Activated naive CD4-positive, alpha-beta T cell treated with anti-CD3 and anti-CD28 coated beads, Interleukin-2, amount 50 U/mL, for 72 hours (primary cell): ENCODE results near the gene ERRFI1. TPM values are rescaled to one million over a fixed set of nuclear protein-coding genes. Genes with fewer than 3 reads are reported as not detected.
"Not testable (repeated sequence)": the region's sequence is repeated elsewhere in the genome, so short reads cannot be mapped to it uniquely, and the experiment has no call there.

Experiments used
- ATAC-seq, 2 donors: fragments of 150-1000 bp; cut with Tn5 transposase; 2 replicates each; pipeline ENCODE4 v1.10.0; 2021; ENCODE audit warnings: mild to moderate bottlenecking in 2 of 2, moderate library complexity in 2 of 2
- DNase-seq, 2 donors: peaks; one replicate each; pipeline ENCODE4 v3.0.0; 2021 to 2022; ENCODE audit warnings: low spot score in 2 of 2
- H3K27ac Mint-ChIP-seq, 2 donors: one replicate each; pipeline ENCODE4 v1.8.0; 2022; ENCODE audit warnings: mild to moderate bottlenecking in 2 of 2, mixed read lengths in 2 of 2
- H3K36me3 Mint-ChIP-seq, 2 donors: one replicate each; pipeline ENCODE4 v1.8.0; 2022; ENCODE audit warnings: mixed read lengths in 2 of 2
- H3K9me3 Mint-ChIP-seq, 2 donors: one replicate each; pipeline ENCODE4 v1.8.0; 2022; ENCODE audit warnings: mixed read lengths in 2 of 2
- total RNA-seq, 2 donors: library from RNA; stranded (reverse); gene quantifications; one replicate each; pipeline ENCODE4 v1.2.3, GENCODE V29; 2022

Gene ERRFI1
- total RNA-seq, 2 donors from 2014 or later = 1.9 to 2.3 TPM

- H3K9me3 Mint-ChIP-seq = no peaks in the 10 kb centered on the region
- DNase-seq (no peak), ATAC-seq (no peak)
- H3K27ac Mint-ChIP-seq = no peak overlapping the region
- H3K36me3 Mint-ChIP-seq = no peaks in the 10 kb centered on the region
These were observed 25.5 kb upstream of the ERRFI1 start for GRCh38 chr1:8051650-8052049.

- not testable (repeated sequence) for H3K9me3 Mint-ChIP-seq, ATAC-seq, DNase-seq, H3K36me3 Mint-ChIP-seq, H3K27ac Mint-ChIP-seq
These were observed 23.1 kb upstream of the ERRFI1 start for GRCh38 chr1:8049229-8049628.

GRCh38 chr1:8047686-8048445, 21.8 kb upstream of the ERRFI1 start:
- Mint-ChIP-seq H3K36me3 (no peaks in the 10 kb centered on the region), H3K27ac (no peak overlapping the region)

DNA sequence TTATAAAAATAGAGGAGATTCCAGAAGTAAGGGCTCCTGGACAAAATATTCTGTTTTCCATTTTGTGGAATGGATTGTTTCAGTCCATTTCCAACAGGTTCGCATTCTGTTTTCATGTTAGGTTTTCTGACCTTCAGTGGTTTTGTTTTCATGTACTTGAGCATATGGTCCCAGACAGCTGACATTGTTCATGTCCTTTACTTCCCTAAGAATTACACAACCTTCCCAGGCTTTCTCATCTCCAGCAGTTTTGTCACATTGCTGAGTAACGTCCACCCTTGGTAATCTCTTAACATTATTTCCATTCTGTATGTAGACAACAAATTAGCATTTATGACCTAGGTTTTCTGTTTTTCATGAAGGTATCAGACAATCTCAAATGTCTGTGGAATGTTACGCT, 21.0 kb upstream of the ERRFI1 start:
- H3K9me3 Mint-ChIP-seq = peaks cover 0 to 3% of the 10 kb centered on the region in 2 donors
- no peak for ATAC-seq

More at GRCh38 chr1:8047686-8048445, 21.8 kb upstream of the ERRFI1 start:
- ATAC-seq (no peak), DNase-seq (no peak)
- H3K9me3 Mint-ChIP-seq = no peaks in the 10 kb centered on the region

DNA sequence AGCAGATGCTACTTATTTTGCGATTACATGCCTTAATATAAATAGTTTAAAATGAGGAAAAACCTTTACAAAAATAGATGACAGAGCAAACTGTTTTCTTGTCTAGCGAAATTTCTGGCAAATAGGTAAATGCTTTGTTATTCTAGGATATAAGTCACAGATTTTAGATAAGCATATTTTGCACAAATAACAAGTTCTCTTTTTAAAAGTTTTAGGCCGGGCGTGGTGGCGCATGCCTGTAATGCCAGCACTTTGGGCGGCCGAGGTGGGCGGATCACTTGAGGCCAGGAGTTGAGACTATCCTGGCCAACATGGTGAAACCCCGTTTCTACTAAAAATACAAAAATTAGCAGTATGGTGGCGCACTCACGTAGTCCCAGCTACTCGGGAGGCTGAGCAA, 20.3 kb upstream of the ERRFI1 start:
- Mint-ChIP-seq H3K9me3 (peaks cover 0 to 5% of the 10 kb centered on the region in 2 donors), H3K27ac (peak overlapping the region in 1 of 2 donors; percentile 29), H3K36me3 (peaks cover 0 to 9% of the 10 kb centered on the region in 2 donors)
- DNase-seq (no peak), ATAC-seq (no peak)

More for the DNA sequence above, 21.0 kb upstream of the ERRFI1 start:
- Mint-ChIP-seq H3K27ac (no peak overlapping the region), H3K36me3 (peaks cover 0 to 3% of the 10 kb centered on the region in 2 donors)
- DNase-seq = no peak

- no peak for ATAC-seq
- Mint-ChIP-seq H3K9me3 (peaks cover 0 to 5% of the 10 kb centered on the region in 2 donors), H3K27ac (no peak overlapping the region)
These were observed 17.5 kb upstream of the ERRFI1 start for GRCh38 chr1:8043621-8044020.

GRCh38 chr1:8042134-8042533, 16.0 kb upstream of the ERRFI1 start:
- Mint-ChIP-seq H3K27ac (no peak overlapping the region), H3K9me3 (peaks cover 0 to 5% of the 10 kb centered on the region in 2 donors), H3K36me3 (peaks cover 0 to 9% of the 10 kb centered on the region in 2 donors)
- ATAC-seq (no peak), DNase-seq (no peak)

More at GRCh38 chr1:8043621-8044020, 17.5 kb upstream of the ERRFI1 start:
- DNase-seq = no peak
- H3K36me3 Mint-ChIP-seq = peaks cover 0 to 9% of the 10 kb centered on the region in 2 donors

DNA sequence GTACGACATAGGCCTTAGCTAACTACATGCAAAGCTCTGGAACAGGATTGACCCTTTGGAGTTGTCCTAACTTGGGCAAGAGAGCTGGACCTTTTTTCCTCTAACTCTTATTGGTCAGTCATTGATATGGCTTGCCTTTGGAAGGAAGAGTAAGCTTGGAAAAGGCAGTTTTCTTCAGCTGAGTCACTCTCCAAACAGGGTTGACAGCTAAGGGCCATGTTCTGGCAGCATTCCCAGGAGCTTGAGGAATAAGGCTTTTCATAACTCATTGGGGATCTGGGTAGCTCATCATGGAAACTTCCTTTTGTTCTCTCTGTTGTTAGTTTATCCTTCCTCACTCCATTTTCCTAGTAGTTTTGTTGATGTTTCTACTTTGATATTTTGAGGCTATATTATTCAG, 14.5 kb upstream of the ERRFI1 start:
- DNase-seq (no peak), ATAC-seq (no peak)
- no peak overlapping the region for H3K27ac Mint-ChIP-seq
- peaks cover 0 to 5% of the 10 kb centered on the region in 2 donors for H3K9me3 Mint-ChIP-seq
- peaks cover 0 to 9% of the 10 kb centered on the region in 2 donors for H3K36me3 Mint-ChIP-seq

DNA sequence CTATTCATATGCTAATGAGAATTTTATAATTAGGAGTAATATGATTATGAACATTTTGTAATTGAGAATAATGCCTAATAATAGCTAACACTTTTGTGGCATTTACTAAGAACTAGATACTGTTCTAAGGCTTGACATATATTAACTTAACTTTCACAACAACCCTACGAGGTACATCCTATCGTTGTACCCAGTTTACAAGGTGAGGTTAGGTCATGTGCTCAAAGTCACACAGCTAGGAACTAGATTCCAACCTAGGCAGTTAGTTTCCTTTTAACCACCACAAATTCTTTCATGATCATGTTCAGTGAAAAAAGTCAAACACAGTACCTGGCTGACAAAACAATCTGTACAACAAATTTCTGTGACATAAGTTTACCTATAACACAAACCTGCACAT, 13.0 kb upstream of the ERRFI1 start:
- no peak for ATAC-seq
- Mint-ChIP-seq H3K27ac (no peak overlapping the region), H3K9me3 (peaks cover 0 to 5% of the 10 kb centered on the region in 2 donors), H3K36me3 (peaks cover 0 to 9% of the 10 kb centered on the region in 2 donors)
- no peak for DNase-seq

DNA sequence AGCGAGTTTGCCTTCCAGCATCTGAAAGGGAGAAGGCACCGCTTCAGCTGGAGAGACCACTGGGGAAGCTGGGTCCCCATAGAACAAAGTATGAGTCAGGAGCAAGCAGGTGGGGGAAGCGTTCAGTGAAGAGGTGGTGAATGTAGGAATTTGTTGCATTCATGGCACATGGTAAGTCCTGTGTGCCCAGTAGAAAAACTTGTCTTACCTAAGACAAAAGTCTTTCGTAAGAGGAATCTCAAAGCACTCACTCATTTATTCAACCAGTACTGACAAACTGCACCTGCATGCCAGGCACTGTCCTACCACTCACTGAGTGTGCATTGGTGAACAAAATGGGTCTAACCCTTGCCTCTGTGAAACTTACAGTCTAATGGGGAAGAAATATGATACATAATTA, 9.2 kb upstream of the ERRFI1 start:
- Mint-ChIP-seq H3K36me3 (no peaks in the 10 kb centered on the region), H3K9me3 (no peaks in the 10 kb centered on the region), H3K27ac (no peak overlapping the region)
- ATAC-seq = no peak
- no peak for DNase-seq

DNA sequence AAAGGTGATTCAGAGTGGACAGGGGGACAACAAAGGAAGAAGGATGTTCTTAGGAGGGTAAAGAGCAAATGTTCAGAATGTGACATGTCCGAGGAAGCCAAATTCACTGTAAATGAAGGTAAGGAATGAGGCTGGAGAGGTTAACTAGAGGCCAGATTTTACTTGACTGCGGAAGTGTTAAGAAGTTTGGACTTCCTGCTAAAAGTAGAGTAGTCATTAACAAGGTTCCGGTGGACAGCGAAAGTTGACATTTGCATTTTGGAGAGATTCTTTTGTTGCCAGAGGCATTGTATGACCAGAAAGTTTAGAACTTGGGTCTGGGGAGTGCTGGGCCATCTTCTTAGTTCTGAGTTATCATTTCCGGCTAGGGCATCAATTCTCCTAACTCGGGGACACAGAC, 7.2 kb upstream of the ERRFI1 start:
- H3K27ac Mint-ChIP-seq = no peak overlapping the region
- ATAC-seq = no peak
- no peaks in the 10 kb centered on the region for H3K36me3 Mint-ChIP-seq
- H3K9me3 Mint-ChIP-seq = no peaks in the 10 kb centered on the region
- no peak for DNase-seq

DNA sequence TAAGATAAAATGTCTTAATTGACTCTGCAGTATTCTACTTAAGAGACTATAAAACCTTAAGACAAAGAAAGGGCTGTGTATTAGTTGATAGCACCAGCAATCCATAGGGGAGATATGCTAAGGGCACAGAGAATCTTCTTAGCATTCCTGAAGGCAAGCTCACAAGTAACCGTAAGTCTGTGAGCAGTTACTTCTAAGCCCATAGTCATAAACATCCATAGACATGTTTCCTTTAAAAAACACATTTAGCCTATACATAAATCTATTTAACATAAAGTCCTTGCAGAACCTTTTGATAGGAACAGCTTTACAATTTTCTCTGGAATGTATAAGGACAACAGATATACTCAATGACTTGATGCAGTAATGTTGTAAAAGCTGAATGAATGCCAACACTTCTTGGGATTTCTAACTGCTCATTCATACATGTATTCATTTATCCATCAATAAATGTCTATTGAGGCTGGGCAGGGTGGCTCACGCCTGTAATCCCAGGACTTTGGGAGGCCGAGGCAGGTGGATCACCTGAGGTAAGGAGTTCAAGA, 6.3 kb upstream of the ERRFI1 start:
- ATAC-seq (no peak), DNase-seq (no peak)
- Mint-ChIP-seq H3K9me3 (no peaks in the 10 kb centered on the region), H3K27ac (no peak overlapping the region), H3K36me3 (no peaks in the 10 kb centered on the region)

- H3K9me3 Mint-ChIP-seq = no peaks in the 10 kb centered on the region
- H3K27ac Mint-ChIP-seq = no peak overlapping the region
- DNase-seq (no peak), ATAC-seq (no peak)
- H3K36me3 Mint-ChIP-seq = no peaks in the 10 kb centered on the region
These were observed 5.2 kb upstream of the ERRFI1 start for GRCh38 chr1:8031176-8031785.

DNA sequence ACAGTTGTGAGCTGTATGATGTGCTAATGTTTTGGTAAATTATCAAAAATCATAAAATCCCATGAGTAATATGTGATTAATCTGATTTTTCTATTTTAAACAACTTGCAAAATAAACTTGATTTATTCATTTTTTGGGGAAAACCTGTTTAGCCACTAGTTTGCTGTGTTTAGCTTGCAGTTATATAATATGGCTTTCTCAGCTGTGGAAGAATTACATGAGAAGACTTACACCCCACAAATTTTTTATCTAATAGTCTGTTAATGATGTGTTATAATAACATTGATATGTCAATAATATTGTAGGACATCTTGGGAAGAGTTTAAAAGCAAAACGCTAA, 2.4 kb upstream of the ERRFI1 start:
- no peaks in the 10 kb centered on the region for H3K9me3 Mint-ChIP-seq
- DNase-seq (no peak), ATAC-seq (no peak)
- H3K36me3 Mint-ChIP-seq = peaks cover 0 to 6% of the 10 kb centered on the region in 2 donors
- H3K27ac Mint-ChIP-seq = no peak overlapping the region

GRCh38 chr1:8027748-8028570, 1.9 kb upstream of the ERRFI1 start:
- DNase-seq (no peak), ATAC-seq (no peak)
- Mint-ChIP-seq H3K36me3 (peaks cover 0 to 6% of the 10 kb centered on the region in 2 donors), H3K9me3 (no peaks in the 10 kb centered on the region), H3K27ac (no peak overlapping the region)

DNA sequence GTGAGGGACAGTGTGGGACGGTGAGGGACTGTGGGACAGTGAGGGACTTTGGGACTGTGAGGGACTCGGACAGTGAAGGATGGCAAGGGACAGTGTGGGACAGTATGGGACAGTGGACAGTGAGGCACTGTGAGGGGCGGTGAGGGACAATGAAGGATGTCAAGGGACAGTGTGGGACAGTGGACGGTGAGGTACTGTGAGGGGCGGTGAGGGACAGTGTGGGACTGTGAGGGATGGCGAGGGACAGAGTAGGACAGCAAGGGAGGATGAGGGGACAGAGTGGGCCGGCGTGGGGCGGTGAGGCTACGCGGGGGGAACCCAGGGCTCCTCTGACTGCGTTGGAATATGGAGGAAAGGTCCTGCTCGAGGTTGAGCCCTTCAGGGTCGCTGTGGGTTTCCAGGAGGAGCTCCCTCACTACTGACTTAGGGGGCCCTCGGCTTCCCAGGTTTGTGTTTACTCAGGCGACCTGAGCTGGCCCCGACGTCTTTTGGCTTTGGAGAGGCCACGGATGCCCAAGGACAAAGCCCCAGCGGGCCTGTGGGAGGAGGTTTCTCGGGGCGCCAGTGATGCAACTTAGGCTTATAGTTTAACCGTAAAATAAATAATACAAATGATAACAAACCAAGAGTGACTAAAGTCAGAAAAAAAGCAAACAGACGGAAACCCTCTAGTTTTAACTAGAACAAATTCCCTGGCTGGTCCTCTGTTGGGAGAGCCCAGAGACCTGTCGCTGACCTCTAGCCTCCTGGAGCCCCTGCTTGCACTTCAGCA, 1.1 kb upstream of the ERRFI1 start:
- ATAC-seq = no peak
- peaks cover 0 to 6% of the 10 kb centered on the region in 2 donors for H3K36me3 Mint-ChIP-seq
- H3K9me3 Mint-ChIP-seq = no peaks in the 10 kb centered on the region
- DNase-seq = no peak
- H3K27ac Mint-ChIP-seq = peak overlapping the region in 1 of 2 donors; percentile 44
